NCI-H1048 (cell line): ENCODE data around the gene ASCC2.
"Not testable (repeated sequence)": the region's sequence is repeated elsewhere in the genome, so short reads cannot be mapped to it uniquely, and the experiment has no call there.

Source experiments
- DNase-seq: peaks from one replicate; lab custom pipeline; 2025; lab: John Stamatoyannopoulos, UW

The ASCC2 gene

GRCh38 chr22:29855611-29856181 lies 17.6 kb upstream of the ASCC2 start:
- no peak for DNase-seq

DNA sequence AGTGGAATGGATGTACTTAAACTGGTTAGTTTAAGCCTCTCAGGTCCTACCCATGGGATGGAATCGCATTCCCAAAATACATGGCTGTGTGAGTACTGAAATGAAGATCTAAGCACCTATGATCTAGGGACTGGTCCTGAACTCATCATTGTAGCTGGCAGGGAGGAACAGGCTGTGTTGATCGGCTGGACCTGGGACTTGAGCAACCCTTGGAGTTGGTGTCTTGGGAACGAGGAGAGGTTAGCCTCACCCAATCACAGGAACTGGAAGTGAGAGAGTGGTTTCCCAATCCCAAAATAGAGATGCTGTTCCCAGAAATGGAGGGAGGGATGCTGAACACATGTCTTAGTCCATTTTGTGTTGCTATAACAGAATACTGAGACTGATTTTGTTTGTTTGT lies 16.4 kb upstream of the ASCC2 start:
- DNase-seq: no peak

- no peak for DNase-seq
Measured at GRCh38 chr22:29848111-29848510, 10.0 kb upstream of the ASCC2 start.

DNA sequence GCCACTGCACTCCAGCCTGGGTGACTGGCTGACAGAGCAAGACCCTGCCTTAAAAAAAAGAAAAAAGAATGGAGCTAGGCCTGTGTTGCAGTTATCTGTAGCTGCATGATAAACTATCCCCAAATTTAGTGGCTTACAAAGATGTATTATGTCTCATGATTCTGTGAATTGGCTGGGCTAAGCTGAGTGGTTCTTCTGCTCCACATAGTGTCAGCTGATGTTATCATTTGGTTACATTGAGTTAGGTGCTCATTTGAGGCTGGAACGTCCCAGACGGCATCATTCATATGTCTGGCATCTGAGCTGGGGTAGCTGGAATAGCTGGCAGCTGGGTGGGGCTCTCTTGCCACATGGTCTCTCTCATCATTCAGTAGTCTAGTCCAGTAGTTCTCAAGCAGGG lies 8.2 kb upstream of the ASCC2 start:
- no peak for DNase-seq

- DNase-seq: no peak
Measured at GRCh38 chr22:29842740-29843139, 4.7 kb upstream of the ASCC2 start.

GRCh38 chr22:29842172-29842571 lies 4.1 kb upstream of the ASCC2 start:
- no peak for DNase-seq

DNA sequence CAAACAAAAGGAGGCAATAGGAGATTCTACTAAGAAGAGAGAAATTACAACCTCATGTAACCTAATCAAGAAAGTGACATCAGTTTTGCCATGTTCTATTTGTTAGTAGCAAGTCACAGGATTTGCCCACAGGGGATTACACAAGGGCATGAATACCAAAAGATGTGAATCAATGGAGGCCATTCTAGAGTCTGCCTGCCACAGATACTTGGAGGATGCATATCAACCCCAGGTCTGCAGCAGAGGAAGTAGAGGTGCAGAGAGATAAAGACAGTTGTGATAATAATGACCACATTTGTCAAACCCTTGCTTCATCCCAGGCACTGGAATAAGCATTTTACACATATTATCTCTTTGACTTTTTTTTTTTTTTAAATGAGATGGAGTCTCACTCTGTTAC lies 2.4 kb upstream of the ASCC2 start:
- DNase-seq: no peak

GRCh38 chr22:29839039-29839438 lies 965 bp upstream of the ASCC2 start:
- no peak for DNase-seq

- no peak for DNase-seq
Measured at GRCh38 chr22:29838599-29838956, 504 bp upstream of the ASCC2 start.

DNA sequence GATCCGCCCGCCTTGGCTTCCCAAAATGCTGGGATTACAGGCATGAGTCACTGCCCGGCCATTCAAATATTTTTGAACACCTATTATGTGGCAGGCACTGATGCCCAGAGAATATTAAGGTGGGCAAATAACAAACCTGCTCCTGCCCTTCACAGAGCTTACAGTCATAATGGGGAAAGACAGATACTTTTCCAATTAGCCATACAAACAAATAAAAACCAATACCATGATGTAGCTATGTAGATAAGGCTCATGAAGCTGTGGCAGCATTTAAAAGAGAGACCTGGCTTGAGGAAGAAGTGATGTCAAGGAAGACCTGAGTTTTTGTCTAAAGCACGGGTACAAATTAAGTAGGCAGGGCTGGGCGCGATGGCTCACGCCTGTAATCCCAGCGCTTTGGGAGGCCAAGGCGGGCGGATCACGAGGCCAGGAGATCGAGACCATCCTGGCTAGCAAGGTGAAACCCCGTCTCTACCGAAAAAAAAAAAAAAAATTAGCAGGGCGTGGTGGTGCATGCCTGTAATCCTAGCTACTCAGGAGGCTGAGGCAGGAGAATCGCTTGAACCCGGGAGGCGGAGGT lies 1.2 kb downstream of the ASCC2 start:
- not testable (repeated sequence) for DNase-seq

GRCh38 chr22:29834046-29834445 lies 4.0 kb downstream of the ASCC2 start:
- DNase-seq: no peak

GRCh38 chr22:29833392-29833965 lies 4.6 kb downstream of the ASCC2 start:
- DNase-seq: no peak

DNA sequence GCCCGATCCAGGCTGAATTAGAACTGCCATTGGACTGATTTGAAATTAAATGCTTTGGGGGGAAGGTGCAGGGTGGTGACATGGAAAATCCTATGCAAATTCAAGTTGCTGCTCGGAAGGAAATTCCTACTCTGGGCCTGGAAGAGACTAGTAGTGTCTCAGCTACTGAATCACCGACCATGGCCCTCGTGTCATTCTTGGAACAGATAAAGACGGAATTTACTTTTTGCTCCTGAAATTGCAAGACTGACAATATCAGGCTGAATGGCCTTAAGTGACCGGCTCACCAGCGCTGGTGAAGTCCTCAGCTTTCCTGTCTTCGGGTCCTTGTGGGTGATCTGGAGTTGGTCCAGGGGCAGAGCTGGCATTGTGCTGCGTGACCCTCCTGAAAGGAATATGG lies 6.1 kb downstream of the ASCC2 start:
- DNase-seq: no peak

- DNase-seq: no peak
Measured at GRCh38 chr22:29831186-29831921, 6.7 kb downstream of the ASCC2 start.

GRCh38 chr22:29830585-29830984 lies 7.5 kb downstream of the ASCC2 start:
- no peak for DNase-seq

DNA sequence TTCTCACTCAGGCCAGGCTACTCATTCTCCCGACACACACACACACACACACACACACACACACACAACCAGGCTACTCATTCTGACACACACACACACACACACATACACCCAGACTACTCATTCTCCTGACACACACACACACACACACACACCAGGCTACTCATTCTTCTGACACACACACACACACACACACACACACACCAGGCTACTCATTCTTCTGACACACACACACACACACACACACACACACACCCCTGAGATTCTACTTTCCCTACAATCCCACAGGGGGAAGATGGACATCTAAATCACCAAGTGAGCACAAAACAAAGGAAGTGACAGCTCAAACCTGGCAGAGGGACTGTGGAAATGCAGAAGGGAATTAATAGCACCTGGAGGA lies 10.3 kb downstream of the ASCC2 start:
- not testable (repeated sequence) for DNase-seq

- no peak for DNase-seq
Measured at GRCh38 chr22:29827091-29827490, 11.0 kb downstream of the ASCC2 start.

GRCh38 chr22:29825578-29825977 lies 12.5 kb downstream of the ASCC2 start:
- DNase-seq: no peak

GRCh38 chr22:29824677-29825076 lies 13.4 kb downstream of the ASCC2 start:
- no peak for DNase-seq

- peak; percentile 61 for DNase-seq
Measured at GRCh38 chr22:29821291-29822016, 16.6 kb downstream of the ASCC2 start.

GRCh38 chr22:29820961-29821290 lies 17.1 kb downstream of the ASCC2 start:
- no peak for DNase-seq

GRCh38 chr22:29819501-29819900 lies 18.6 kb downstream of the ASCC2 start:
- no peak for DNase-seq

GRCh38 chr22:29817724-29818123 lies 20.4 kb downstream of the ASCC2 start:
- DNase-seq: no peak
